Endothelial cell of umbilical vein (primary cell): ENCODE measurements around the gene CPLANE2.
A peak's percentile ranks its signal among the peaks of the same experiment; 100 is the strongest.

Experiments used
- EZH2 ChIP-seq: IDR thresholded peaks from 2 replicates; pipeline ENCODE4 v1.6.1; 2012; ENCODE audit warnings: borderline replicate concordance, low read depth, mild to moderate bottlenecking, moderate library complexity, low read length, inconsistent platforms; ENCODE audit not compliant: severe bottlenecking
- GATA2 ChIP-seq: IDR thresholded peaks from 2 replicates; pipeline ENCODE4 v1.7.0; 2011; ENCODE audit warnings: low read depth, mild to moderate bottlenecking, moderate library complexity, mixed read lengths, low read length; ENCODE audit not compliant: insufficient read length, insufficient read depth
- JUN ChIP-seq: IDR thresholded peaks from 2 replicates; pipeline ENCODE4 v1.6.1; 2011; ENCODE audit warnings: borderline replicate concordance, low read depth; ENCODE audit not compliant: insufficient read length, insufficient read depth
- POLR2A ChIP-seq: IDR thresholded peaks from 2 replicates; pipeline ENCODE4 v1.6.1; 2012; ENCODE audit warnings: low read depth, mild to moderate bottlenecking, control low read depth, low read length
- POLR2AphosphoS5 ChIP-seq: IDR thresholded peaks from 2 replicates; pipeline ENCODE4 v1.6.1; 2012; ENCODE audit warnings: low read depth, mild to moderate bottlenecking, control low read depth, low read length, moderate library complexity; ENCODE audit not compliant: insufficient read depth
- TF ChIP-seq, protein P1 (sequence below), 2 donors: IDR thresholded peaks; 1 replicate in 1 of 2; 2 replicates in 1 of 2; pipeline ENCODE4 v1.5.1; 2011; ENCODE audit warnings: low read length in 2 of 2, mild to moderate bottlenecking in 2 of 2, moderate library complexity in 2 of 2, control low read depth in 1 of 2, inconsistent platforms in 1 of 2, low read depth in 1 of 2; ENCODE audit not compliant: insufficient read depth in 1 of 2; ENCODE audit errors: extremely low read depth in 1 of 2

DNA sequence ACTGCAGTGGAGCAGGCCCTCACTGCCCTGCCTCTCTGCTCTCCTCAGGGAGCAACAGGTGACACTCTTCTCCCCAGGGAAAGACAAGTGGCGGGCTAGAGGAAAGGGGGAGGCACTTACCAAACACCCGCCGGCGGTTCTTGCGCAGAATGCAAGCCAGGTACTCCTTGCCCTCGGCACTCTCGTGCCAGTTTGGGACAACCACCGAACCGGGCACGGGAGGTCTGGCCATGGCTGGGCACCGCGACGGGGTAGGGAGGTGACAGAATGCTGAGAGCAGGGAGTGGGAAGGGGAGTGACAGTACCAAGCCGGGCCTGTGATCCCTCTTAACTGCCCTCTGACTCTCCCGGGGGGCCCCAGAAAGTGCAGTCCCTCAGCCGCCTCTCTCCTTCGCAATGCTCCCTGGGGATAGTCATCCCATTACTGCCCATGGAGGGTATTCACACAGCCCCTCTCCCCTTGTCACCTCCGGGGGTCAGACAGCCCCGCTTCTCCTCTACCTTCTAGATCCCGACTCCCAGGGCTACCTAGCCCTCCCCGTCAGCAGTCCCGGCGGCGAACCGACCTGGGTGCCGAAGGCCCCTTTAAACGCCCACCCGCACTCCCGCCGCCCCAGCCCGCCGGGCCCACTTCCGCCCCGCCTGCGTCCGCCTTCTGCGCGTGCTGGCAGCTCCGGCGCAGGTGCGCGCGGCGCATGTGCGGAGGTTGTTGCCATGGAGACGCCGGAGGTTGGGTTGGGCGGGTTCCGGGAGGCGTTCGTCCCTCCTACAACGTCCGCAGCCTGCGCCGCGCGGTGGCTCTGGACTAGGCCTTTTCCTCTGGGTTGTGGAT is at the start of gene CPLANE2:
- TF ChIP-seq POLR2AphosphoS5 (peak; percentile 90), JUN (no peak), POLR2A (peak; percentile 73), EZH2 (no peak), GATA2 (no peak)
- TF ChIP-seq, protein P1, sequence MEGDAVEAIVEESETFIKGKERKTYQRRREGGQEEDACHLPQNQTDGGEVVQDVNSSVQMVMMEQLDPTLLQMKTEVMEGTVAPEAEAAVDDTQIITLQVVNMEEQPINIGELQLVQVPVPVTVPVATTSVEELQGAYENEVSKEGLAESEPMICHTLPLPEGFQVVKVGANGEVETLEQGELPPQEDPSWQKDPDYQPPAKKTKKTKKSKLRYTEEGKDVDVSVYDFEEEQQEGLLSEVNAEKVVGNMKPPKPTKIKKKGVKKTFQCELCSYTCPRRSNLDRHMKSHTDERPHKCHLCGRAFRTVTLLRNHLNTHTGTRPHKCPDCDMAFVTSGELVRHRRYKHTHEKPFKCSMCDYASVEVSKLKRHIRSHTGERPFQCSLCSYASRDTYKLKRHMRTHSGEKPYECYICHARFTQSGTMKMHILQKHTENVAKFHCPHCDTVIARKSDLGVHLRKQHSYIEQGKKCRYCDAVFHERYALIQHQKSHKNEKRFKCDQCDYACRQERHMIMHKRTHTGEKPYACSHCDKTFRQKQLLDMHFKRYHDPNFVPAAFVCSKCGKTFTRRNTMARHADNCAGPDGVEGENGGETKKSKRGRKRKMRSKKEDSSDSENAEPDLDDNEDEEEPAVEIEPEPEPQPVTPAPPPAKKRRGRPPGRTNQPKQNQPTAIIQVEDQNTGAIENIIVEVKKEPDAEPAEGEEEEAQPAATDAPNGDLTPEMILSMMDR (IDR thresholded peaks at IDR 0.05; ENCODE audit: extremely low read depth in 1 of 2, insufficient read depth in 1 of 2, low read depth in 1 of 2, low read length in 2 of 2): no peak
